NB4 (cell line): ENCODE data around the gene RPP25.

ENCODE experiments used
- MAX ChIP-seq: IDR thresholded peaks from 2 replicates; pipeline ENCODE4 v1.6.1; 2011; ENCODE audit warnings: low read depth, low read length
- MYC ChIP-seq: IDR thresholded peaks from 2 replicates; pipeline ENCODE4 v1.6.1; 2011; ENCODE audit warnings: low read depth, low read length
- POLR2A ChIP-seq: IDR thresholded peaks from 2 replicates; pipeline ENCODE4 v1.6.1; 2011; ENCODE audit warnings: mild to moderate bottlenecking; ENCODE audit not compliant: insufficient read length; ENCODE audit errors: extremely low read depth
- TF ChIP-seq, protein P1 (sequence below): IDR thresholded peaks from one replicate; pipeline ENCODE4 v1.5.1; 2012; ENCODE audit warnings: low read depth, low read length

DNA sequence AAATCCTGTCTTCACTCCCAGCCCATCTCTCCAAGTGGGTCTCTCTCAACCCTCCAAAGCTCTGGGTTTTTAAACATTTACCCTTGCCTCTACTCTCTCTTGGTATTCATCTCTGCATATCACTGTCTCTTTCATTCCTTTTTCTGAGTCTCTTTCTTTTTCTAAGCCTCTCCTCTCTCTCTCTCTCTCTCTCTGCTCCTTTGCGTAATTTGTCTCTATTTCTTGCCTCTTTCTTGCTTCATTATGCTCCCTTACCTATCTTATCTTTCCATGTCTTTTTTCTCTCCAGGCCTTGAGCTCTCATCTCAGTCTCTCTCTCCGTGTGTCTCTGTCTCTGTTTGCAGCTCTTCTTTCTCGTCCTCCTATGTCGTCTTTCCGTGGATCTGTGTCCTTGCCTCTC, 38.1 kb upstream of the RPP25 start:
- TF ChIP-seq, protein P1, sequence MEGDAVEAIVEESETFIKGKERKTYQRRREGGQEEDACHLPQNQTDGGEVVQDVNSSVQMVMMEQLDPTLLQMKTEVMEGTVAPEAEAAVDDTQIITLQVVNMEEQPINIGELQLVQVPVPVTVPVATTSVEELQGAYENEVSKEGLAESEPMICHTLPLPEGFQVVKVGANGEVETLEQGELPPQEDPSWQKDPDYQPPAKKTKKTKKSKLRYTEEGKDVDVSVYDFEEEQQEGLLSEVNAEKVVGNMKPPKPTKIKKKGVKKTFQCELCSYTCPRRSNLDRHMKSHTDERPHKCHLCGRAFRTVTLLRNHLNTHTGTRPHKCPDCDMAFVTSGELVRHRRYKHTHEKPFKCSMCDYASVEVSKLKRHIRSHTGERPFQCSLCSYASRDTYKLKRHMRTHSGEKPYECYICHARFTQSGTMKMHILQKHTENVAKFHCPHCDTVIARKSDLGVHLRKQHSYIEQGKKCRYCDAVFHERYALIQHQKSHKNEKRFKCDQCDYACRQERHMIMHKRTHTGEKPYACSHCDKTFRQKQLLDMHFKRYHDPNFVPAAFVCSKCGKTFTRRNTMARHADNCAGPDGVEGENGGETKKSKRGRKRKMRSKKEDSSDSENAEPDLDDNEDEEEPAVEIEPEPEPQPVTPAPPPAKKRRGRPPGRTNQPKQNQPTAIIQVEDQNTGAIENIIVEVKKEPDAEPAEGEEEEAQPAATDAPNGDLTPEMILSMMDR, result no peak
- TF ChIP-seq POLR2A (no peak), MAX (no peak), MYC (no peak)
